Esophagus muscularis mucosa (tissue), 4 donors: ENCODE measurements around the gene REEP6.

ENCODE experiments used
- EP300 ChIP-seq: sonication (generic); formaldehyde crosslinking; IDR thresholded peaks from one replicate; pipeline ENCODE4 v1.6.1; 2017; ENCODE audit warnings: antibody characterized with exemption
- POLR2A ChIP-seq: fragments of 450-650 bp; IDR thresholded peaks from one replicate; pipeline ENCODE4 v1.6.1; 2017; ENCODE audit warnings: antibody characterized with exemption, moderate library complexity, mild to moderate bottlenecking, low read depth
- POLR2AphosphoS5 ChIP-seq, 2 donors: sonication (generic); formaldehyde crosslinking; IDR thresholded peaks; one replicate each; pipeline ENCODE4 v1.6.1; 2017; ENCODE audit warnings: antibody characterized with exemption in 2 of 2
- TF ChIP-seq, protein P1 (sequence below), 3 experiments: fragments of 200-600 bp in 2 of 3; fragments of 450-650 bp in 1 of 3; sonication (generic) in 2 of 3; IDR thresholded peaks; one replicate each; pipeline ENCODE4 v1.5.1; 2017 to 2019; ENCODE audit warnings: antibody characterized with exemption in 3 of 3, mild to moderate bottlenecking in 2 of 3, moderate library complexity in 1 of 3

DNA sequence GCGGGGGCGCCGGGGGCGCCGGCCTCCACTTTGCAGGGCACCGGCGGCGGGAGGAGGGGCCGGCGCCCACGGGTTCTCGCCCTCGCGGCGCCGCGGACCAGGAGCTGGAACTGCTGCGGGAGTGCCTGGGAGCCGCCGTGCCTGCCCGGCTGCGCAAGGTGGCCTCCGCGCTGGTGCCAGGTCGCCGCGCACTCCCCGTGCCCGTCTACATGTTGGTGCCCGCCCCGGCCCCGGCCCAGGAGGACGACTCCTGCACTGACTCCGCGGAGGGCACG is 23.8 kb upstream of the REEP6 start:
- TF ChIP-seq EP300 (no peak), POLR2A (no peak), POLR2AphosphoS5 (IDR thresholded peaks at IDR 0.05) (no peak)
- TF ChIP-seq, protein P1, sequence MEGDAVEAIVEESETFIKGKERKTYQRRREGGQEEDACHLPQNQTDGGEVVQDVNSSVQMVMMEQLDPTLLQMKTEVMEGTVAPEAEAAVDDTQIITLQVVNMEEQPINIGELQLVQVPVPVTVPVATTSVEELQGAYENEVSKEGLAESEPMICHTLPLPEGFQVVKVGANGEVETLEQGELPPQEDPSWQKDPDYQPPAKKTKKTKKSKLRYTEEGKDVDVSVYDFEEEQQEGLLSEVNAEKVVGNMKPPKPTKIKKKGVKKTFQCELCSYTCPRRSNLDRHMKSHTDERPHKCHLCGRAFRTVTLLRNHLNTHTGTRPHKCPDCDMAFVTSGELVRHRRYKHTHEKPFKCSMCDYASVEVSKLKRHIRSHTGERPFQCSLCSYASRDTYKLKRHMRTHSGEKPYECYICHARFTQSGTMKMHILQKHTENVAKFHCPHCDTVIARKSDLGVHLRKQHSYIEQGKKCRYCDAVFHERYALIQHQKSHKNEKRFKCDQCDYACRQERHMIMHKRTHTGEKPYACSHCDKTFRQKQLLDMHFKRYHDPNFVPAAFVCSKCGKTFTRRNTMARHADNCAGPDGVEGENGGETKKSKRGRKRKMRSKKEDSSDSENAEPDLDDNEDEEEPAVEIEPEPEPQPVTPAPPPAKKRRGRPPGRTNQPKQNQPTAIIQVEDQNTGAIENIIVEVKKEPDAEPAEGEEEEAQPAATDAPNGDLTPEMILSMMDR (IDR thresholded peaks at IDR 0.05) = no peak
